Uterus (tissue), 2 donors: ENCODE measurements around the gene DGKI.

ENCODE experiments used
- CTCF ChIP-seq, 4 experiments: fragments of 200-600 bp in 2 of 4; fragments of 450-650 bp in 2 of 4; sonication (generic) in 2 of 4; IDR thresholded peaks; one replicate each; pipeline ENCODE4 v1.5.1; 2016 to 2019; ENCODE audit warnings: antibody characterized with exemption in 4 of 4, mild to moderate bottlenecking in 2 of 4, moderate library complexity in 1 of 4
- POLR2A ChIP-seq, 2 donors: fragments of 450-650 bp; IDR thresholded peaks; one replicate each; pipeline ENCODE4 v1.6.1; 2016; ENCODE audit warnings: antibody characterized with exemption in 2 of 2, mild to moderate bottlenecking in 1 of 2, moderate library complexity in 1 of 2

- TF ChIP-seq CTCF (IDR thresholded peaks at IDR 0.05) (no peak), POLR2A (IDR thresholded peaks at IDR 0.05) (no peak)
Observed at GRCh38 chr7:137664846-137665245, 181.9 kb downstream of the DGKI start.
